Activated naive CD4-positive, alpha-beta T cell treated with anti-CD3 and anti-CD28 coated beads for 36 hours (primary cell): ENCODE results near the gene NUB1. TPM values are rescaled to one million over a fixed set of nuclear protein-coding genes. Genes with fewer than 3 reads are reported as not detected.

Source experiments
- CTCF ChIA-PET: fragments of 350-600 bp; sonication (Branson Sonifier 250); formaldehyde crosslinking; loops from one replicate; lab custom pipeline; 2021; ENCODE audit warnings: antibody characterized with exemption; lab: Charles Lee
- DNase-seq: peaks from one replicate; pipeline ENCODE4 v3.0.0-alpha.2; 2020
- H3K27ac Mint-ChIP-seq: one replicate; pipeline ENCODE4 v1.8.0; 2021; ENCODE audit warnings: mild to moderate bottlenecking, mixed read lengths
- H3K27me3 Mint-ChIP-seq: one replicate; pipeline ENCODE4 v1.8.0; 2021; ENCODE audit warnings: low read depth, mixed read lengths
- H3K36me3 Mint-ChIP-seq: one replicate; pipeline ENCODE4 v1.8.0; 2021; ENCODE audit warnings: low read depth, mixed read lengths
- H3K4me1 Mint-ChIP-seq: one replicate; pipeline ENCODE4 v1.8.0; 2021; ENCODE audit warnings: low read depth, mixed read lengths
- H3K4me3 Mint-ChIP-seq: one replicate; pipeline ENCODE4 v1.8.0; 2021; ENCODE audit warnings: mild to moderate bottlenecking, moderate library complexity, mixed read lengths
- H3K9me3 Mint-ChIP-seq: one replicate; pipeline ENCODE4 v1.8.0; 2021; ENCODE audit warnings: mixed read lengths
- intact Hi-C: fragments of 100-400 bp; cut with micrococcal nuclease; formaldehyde crosslinking; loops from one replicate; pipeline ENCODE4 v1.15.1; 2023
- total RNA-seq, 2 experiments: library from RNA; stranded (reverse); gene quantifications; one replicate each; pipeline ENCODE4 v1.2.3, GENCODE V29; 2021

NUB1 gene
- total RNA-seq, 2 experiments from 2014 or later, result 46.6 to 50.3 TPM

DNA sequence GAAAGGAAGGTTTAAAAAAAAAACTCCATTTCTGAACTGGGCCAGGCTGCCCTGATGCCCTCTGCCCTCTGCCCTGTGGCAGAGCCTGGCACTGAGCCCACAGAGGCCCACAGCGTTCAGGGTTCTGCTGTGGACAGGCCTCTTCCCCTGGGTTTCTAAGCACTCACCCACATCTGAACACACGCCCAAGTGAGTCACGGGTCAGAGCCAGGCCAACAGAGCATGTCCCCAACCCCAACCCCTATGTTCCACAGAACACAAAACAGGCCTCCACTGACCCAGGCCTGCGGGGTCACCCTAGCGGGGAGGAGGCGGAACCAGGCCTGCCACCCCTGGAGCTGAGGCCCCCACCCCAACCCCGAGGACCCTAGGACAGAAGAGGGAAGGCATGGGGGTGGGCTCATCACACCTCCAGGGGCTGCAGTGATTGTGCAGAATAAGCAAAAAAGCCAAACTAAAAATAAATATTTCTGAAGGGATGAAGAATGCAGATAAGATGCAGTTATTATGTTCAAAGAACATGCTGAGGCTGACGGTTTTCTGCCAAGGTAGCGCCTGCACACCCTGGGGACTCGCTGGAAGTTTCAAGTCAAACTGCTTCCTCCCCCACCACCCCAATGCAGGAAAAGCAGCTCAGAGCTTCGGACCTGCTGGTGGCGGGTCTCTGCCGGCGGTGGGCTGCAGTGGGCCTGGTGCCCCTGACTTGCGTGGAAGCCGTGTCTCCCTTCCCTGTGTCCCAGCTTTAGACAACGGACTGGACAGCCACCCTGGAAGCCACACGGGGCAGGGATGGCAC lies 62.8 kb downstream of the NUB1 start:
- peaks cover 6% of the 10 kb centered on the region for H3K4me1 Mint-ChIP-seq
- H3K9me3 Mint-ChIP-seq, result no peaks in the 10 kb centered on the region
- no peak overlapping the region for H3K27ac Mint-ChIP-seq
- no peak for DNase-seq
- CTCF ChIA-PET, result no interaction called here
- H3K27me3 Mint-ChIP-seq, result peaks cover 12% of the 10 kb centered on the region
- intact Hi-C loops, result no loop called here
- no peaks in the 10 kb centered on the region for H3K36me3 Mint-ChIP-seq
- H3K4me3 Mint-ChIP-seq, result no peak overlapping the region

DNA sequence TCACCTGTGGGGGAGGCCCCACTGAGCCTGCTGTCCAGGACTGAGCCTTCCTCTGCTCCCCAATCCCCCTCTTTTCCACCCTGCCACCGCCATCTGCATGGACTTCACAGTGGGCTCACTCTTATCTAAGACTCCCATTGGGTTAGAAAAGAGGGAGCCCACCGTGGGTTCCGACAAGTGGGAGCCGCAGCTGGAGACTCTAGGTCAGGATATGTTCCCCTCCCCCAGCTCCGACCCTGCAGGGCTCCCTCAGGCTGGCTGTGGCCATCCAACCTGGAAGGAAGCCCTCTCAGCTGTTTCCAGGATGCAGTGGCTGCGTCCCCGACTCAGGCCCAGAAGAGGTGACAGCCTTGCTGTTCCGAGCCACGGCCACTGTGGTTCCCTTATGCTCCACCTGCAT lies 63.4 kb downstream of the NUB1 start:
- peaks cover 12% of the 10 kb centered on the region for H3K27me3 Mint-ChIP-seq
- no peak for DNase-seq
- CTCF ChIA-PET, result no interaction called here
- H3K4me3 Mint-ChIP-seq, result no peak overlapping the region
- no peak overlapping the region for H3K27ac Mint-ChIP-seq
- H3K4me1 Mint-ChIP-seq, result peaks cover 6% of the 10 kb centered on the region
- no peaks in the 10 kb centered on the region for H3K36me3 Mint-ChIP-seq
- no peaks in the 10 kb centered on the region for H3K9me3 Mint-ChIP-seq
- intact Hi-C loops, result no loop called here

DNA sequence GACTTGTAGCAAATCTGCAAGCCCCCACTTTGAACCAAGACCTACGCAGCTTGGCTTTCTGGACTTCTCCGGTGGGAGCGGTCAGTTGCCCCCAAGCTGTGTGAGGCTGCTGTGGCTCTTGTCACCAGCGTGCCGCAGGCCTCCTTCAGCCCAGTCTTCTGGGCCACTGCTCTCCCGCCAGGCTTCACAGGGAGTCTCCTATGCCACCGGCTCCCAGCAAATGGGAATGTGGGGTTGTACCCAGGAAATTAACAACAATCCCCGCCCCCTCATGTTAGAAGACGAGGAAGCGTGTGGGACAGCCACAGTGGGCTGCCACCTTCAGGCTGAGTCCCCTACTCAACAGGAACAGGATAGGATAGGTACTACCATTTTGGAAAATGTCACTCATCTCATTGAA lies 64.0 kb downstream of the NUB1 start:
- H3K27ac Mint-ChIP-seq, result no peak overlapping the region
- intact Hi-C loops, result no loop called here
- peaks cover 17% of the 10 kb centered on the region for H3K27me3 Mint-ChIP-seq
- peaks cover 8% of the 10 kb centered on the region for H3K4me1 Mint-ChIP-seq
- no peak for DNase-seq
- H3K36me3 Mint-ChIP-seq, result no peaks in the 10 kb centered on the region
- CTCF ChIA-PET, result no interaction called here
- no peaks in the 10 kb centered on the region for H3K9me3 Mint-ChIP-seq
- H3K4me3 Mint-ChIP-seq, result no peak overlapping the region

DNA sequence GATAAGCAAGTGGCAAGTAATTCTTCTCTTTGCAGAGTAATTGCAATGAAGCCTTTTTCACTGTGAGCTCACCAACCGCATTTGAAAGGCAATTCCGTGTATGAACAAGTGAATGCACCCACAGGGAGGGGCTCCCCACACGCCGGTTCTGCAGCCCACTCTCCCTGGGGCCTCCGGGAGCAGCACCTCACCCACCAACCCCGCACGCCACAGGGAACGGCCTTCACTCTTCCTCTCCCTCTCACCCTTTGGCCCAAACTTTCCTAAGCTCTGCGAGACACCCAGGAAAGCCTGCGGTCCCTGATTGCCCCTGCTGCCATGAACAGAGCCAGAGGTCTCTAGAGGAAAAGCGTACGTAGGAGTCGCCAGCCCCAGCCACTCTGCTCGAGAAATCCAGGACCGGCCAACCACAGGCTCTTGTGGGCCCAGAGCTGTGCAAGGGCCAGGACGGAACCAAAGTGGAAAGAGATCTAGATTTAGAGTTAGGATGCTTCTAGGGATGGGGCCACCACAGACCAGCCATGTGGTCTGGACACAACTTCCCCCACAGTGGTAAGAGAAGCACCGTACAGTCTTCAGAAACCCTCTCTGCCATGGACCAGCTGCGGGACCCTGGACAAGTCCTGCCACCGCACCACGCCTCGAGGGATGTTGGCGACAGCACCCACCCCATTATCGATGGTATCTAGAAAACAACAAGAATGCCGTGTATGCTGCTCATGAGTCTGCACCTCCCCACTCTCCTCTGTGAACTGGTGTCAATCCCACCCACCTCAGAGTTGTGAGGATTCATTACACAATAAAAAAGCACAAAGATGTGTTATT lies 64.7 kb downstream of the NUB1 start:
- H3K27me3 Mint-ChIP-seq, result peaks cover 23% of the 10 kb centered on the region
- CTCF ChIA-PET, result no interaction called here
- intact Hi-C loops, result no loop called here
- no peaks in the 10 kb centered on the region for H3K36me3 Mint-ChIP-seq
- no peak overlapping the region for H3K4me3 Mint-ChIP-seq
- H3K27ac Mint-ChIP-seq, result no peak overlapping the region
- DNase-seq, result no peak
- H3K9me3 Mint-ChIP-seq, result no peaks in the 10 kb centered on the region
- peaks cover 15% of the 10 kb centered on the region for H3K4me1 Mint-ChIP-seq

DNA sequence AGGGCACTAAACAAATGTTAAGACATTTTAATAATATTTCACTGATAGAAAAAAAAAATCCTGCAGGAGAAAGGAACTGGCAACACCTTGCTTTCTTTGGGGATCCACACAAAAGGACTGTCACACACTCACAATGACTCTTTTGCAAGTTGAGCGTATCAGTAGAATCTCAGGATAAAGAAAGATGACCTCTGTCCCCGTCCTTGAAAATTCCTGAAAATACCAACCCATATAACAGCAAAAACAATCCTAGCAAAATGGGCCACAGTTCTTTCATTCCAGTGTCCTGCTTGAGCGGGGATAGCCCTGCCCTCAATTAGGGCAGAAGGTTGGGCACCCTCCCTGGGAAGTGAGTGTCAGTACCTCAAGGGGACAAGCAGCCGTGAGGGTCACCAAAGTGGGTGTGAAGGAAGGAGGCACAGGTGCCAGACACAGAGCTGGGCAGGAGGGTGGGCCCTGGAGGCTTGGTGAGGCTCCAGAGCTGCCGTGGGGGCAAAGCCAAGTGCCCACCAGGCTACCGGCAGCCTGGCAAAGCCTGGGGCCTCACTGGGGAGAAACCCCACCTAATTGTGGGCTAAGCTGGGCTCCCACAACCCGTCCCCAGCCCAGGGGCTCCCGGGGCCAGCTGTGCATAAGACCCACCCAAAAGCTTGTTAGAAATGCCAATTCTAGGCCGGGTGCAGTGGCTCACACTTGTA lies 65.4 kb downstream of the NUB1 start:
- Mint-ChIP-seq H3K27me3 (peaks cover 31% of the 10 kb centered on the region), H3K36me3 (no peaks in the 10 kb centered on the region), H3K27ac (no peak overlapping the region), H3K4me3 (no peak overlapping the region), H3K4me1 (peaks cover 20% of the 10 kb centered on the region), H3K9me3 (no peaks in the 10 kb centered on the region)
- intact Hi-C loops, result no loop called here
- CTCF ChIA-PET, result no interaction called here
- DNase-seq, result no peak

DNA sequence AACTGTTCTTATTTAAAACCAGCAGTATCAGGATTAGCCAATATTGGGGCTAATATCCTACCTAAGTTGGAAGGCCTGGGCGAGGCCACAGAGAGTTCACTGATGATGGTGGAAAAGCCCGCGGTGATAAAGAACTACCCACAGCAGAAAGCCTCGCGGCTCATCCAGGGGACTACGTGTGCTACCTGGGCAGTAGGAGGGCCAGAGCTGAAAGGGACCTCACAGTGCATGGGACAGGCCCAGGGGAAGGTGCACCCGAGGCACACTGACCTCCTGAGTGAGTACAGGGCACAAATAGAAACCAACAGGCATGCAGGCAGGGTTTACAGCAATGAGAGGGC lies 66.9 kb downstream of the NUB1 start:
- no peak overlapping the region for H3K27ac Mint-ChIP-seq
- DNase-seq, result no peak
- peaks cover 30% of the 10 kb centered on the region for H3K4me1 Mint-ChIP-seq
- CTCF ChIA-PET, result no interaction called here
- intact Hi-C loops, result no loop called here
- H3K4me3 Mint-ChIP-seq, result peak overlapping the region; percentile 22
- H3K36me3 Mint-ChIP-seq, result no peaks in the 10 kb centered on the region
- no peaks in the 10 kb centered on the region for H3K9me3 Mint-ChIP-seq
- peaks cover 41% of the 10 kb centered on the region for H3K27me3 Mint-ChIP-seq

DNA sequence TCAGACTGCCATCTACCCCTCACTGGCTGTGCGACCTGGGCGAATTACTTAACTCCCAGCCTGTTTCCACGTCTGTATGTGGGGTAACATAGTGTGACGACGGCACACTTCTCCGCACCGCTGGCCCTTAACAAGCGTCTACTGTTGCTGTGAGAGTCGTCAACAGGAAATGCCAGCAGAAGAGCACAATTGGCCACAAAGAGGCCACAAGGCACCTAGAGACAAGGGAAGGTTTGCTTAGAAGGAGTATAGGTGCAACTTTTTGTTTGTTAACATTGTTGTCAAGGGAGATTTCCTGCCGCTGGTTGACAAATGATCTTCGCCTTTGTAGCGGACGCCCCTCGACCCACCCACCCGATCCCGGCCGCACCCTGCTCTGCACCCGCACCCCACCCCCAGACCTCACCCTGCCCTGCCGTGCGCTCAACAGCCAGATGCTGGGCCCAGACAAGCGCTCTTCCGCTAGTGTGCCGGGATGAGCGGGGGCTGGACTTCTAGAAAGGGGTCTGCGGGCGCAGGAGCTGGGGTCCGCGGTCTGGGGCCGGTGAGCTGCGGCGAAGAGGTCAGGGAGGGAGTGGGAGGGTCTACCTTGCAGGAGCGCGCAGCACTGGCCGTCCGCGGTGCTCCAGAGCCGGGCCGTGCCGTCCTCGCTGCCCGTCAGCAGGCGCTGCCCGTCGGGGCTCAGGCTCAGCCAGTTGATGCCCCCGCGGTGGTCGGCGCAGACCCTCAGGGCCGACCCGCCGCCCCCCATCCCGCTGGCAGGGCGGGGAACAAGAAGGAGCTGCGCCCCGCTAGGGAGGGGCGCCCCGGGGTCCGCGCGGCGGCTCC lies 67.4 kb downstream of the NUB1 start:
- no peaks in the 10 kb centered on the region for H3K36me3 Mint-ChIP-seq
- H3K27me3 Mint-ChIP-seq, result peaks cover 41% of the 10 kb centered on the region
- CTCF ChIA-PET, result no interaction called here
- no peaks in the 10 kb centered on the region for H3K9me3 Mint-ChIP-seq
- peak; percentile 27 for DNase-seq
- intact Hi-C loops, result no loop called here
- no peak overlapping the region for H3K27ac Mint-ChIP-seq
- H3K4me1 Mint-ChIP-seq, result peaks cover 35% of the 10 kb centered on the region
- H3K4me3 Mint-ChIP-seq, result peak overlapping the region; percentile 22

DNA sequence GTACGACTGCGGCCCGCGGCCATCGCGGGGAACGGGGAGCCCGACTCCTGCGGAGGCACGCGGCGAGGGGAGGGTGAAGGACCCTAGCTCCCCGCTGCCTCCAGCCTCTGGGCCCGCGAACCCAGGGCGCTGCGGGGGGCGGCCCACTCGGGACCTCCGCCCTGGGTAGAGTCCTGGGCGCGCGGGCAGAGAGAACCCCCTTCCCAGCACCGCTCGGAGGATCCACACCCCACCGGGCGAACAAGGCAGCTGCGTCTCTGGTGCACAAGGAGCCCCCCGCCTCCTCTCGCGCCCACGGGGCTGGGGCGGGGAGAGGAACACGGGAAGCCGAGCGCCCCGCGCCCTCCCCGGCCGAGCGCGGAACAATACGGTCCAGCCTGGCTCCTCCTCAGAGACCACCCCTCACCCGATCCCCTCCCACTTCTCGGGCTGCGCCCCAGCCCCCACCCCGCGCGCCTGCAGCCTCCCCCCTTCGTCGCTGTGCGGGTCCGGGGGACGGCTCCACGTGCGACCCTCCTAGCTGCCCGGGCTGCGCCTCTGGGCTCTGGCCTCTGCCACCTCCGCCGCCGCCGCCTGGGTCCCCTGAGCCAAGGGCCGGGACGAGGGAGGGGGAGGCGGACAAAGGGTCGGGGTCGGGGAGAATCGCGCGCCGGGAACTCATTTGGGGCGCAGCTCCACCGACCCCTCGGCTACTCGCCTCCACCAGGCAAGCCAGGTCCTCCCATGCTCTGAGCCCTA lies 68.2 kb downstream of the NUB1 start, which contains the start of gene WDR86:
Gene WDR86, minus strand, starts transcription at position 372 of the 738 bp plus-strand sequence. CDS start 449 bp downstream, outside the sequence.
- no peaks in the 10 kb centered on the region for H3K36me3 Mint-ChIP-seq
- no peak within 1 kb of the TSS for H3K27ac Mint-ChIP-seq
- CTCF ChIA-PET, result no interaction called here
- H3K27me3 Mint-ChIP-seq, result peaks cover 41% of the 10 kb centered on the region
- H3K9me3 Mint-ChIP-seq, result no peaks in the 10 kb centered on the region
- H3K4me3 Mint-ChIP-seq, result peak within 1 kb of the TSS; percentile 39
- DNase-seq, result no peak
- intact Hi-C loops, result no loop called here
- peaks cover 42% of the 10 kb centered on the region for H3K4me1 Mint-ChIP-seq

DNA sequence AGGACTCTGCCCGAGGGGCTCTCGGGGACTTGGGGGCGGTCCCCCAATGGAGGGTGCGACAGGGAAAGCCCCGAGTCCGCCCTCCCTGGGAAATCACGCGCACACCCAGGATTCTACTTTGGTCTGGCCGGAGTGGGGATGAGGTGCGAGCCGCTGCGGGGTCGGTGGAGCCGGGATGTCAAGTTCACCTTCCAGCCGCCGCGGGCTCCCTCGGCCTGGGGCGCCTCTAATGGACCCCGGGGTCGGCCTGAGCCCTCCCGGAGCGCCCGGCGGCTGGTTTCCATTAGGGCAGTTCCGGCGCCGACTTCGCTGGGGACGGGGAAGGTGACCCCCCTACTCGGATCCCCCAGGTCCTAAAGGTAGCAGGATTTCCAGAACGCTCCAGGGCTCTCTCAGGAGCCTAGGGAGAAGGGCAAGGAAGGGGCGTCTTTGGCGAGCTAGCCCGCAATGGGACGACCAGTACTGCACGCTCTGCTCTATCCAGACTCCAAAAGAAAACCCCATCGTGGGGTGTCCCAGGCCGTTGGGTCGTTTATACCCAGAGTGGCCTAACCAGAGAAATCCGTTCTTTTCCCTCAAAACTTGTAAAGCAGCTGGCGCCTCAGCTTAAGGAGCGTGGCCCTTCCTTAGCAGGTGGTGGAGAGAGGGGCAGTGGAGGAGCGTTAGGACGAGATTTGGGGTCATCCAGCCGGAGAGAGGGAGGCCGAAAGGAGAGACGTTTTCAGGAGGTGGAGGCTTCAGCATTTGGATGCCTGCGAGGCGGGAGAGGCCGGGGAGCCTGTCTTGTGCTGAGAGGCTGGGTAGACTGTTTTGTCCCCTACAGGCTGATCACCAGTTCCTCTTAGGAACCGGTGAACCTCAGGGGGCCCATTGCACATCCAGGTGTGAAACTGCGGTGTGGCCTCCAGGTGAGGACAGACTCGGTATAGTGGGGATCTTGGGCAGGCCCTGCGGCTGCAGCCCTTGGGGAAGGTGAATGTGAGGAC lies 69.1 kb downstream of the NUB1 start:
- peaks cover 41% of the 10 kb centered on the region for H3K27me3 Mint-ChIP-seq
- intact Hi-C loops, result no loop called here
- CTCF ChIA-PET, result interaction anchor here (1.9 kb wide), 1 partner anchor 38 kb away, joined by 9 read pairs; no protein-coding TSS in a partner anchor
- no peak for DNase-seq
- H3K36me3 Mint-ChIP-seq, result no peaks in the 10 kb centered on the region
- peak overlapping the region; percentile 39 for H3K4me3 Mint-ChIP-seq
- no peaks in the 10 kb centered on the region for H3K9me3 Mint-ChIP-seq
- H3K4me1 Mint-ChIP-seq, result peaks cover 47% of the 10 kb centered on the region
- H3K27ac Mint-ChIP-seq, result no peak overlapping the region

DNA sequence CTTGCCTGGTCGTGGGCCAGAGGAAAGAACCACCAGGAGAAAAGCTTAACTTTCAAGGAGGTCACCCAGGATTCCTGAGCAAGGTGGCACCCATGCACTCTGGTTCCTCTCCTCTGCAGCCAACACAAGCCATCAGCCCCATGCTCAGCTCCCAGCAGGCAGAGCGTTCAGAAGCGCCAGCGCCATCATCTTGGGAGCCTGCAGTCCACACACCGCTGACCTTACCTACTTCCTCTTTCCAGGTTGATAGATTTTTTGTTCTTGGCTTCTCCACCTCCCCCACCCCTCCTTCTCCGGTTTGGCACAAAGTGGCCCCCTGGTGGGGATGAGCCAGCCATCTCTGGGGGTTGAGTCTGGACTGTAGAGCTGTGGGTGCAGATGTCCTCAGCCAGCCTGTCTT lies 69.9 kb downstream of the NUB1 start:
- peaks cover 47% of the 10 kb centered on the region for H3K4me1 Mint-ChIP-seq
- H3K9me3 Mint-ChIP-seq, result no peaks in the 10 kb centered on the region
- no peaks in the 10 kb centered on the region for H3K36me3 Mint-ChIP-seq
- peaks cover 41% of the 10 kb centered on the region for H3K27me3 Mint-ChIP-seq
- no peak overlapping the region for H3K4me3 Mint-ChIP-seq
- intact Hi-C loops, result no loop called here
- no peak overlapping the region for H3K27ac Mint-ChIP-seq
- no peak for DNase-seq
- CTCF ChIA-PET, result interaction anchor here (0.6 to 1.9 kb wide), 4 partner anchors 29 to 372 kb away, joined by 3 to 9 read pairs (median 4); no protein-coding TSS in a partner anchor
